Activated CD4-positive, alpha-beta T cell treated with anti-CD3 and anti-CD28 coated beads, Interleukin-2, amount 50 U/mL, for 16 hours (primary cell): ENCODE data around the gene EMX1.

Experiments used
- DNase-seq: peaks from one replicate; pipeline ENCODE4 v3.0.0-alpha.2; 2020

The EMX1 gene

GRCh38 chr2:72917138-72917876 lies at the start of gene EMX1:
Gene EMX1 (plus strand): TSS chr2:72917519. CDS start chr2:72917853, 334 bp downstream.
- peak; percentile 37 for DNase-seq

- DNase-seq: no peak
These were observed 46.3 kb upstream of the EMX1 start for GRCh38 chr2:72871060-72871459.

GRCh38 chr2:72871880-72872279 lies 45.4 kb upstream of the EMX1 start:
- DNase-seq: no peak

- no peak for DNase-seq
These were observed 33.9 kb upstream of the EMX1 start for GRCh38 chr2:72883356-72883962.

- DNase-seq: no peak
These were observed 30.8 kb upstream of the EMX1 start for GRCh38 chr2:72886505-72887031.

GRCh38 chr2:72887032-72887739 lies 30.1 kb upstream of the EMX1 start, which contains the start of gene SPR:
Gene SPR (plus strand): TSS chr2:72887408. CDS start chr2:72887433, 25 bp downstream.
- peak; percentile 66 for DNase-seq

- DNase-seq: peak; percentile 66
These were observed 29.4 kb upstream of the EMX1 start for GRCh38 chr2:72887740-72888437.

- no peak for DNase-seq
These were observed 28.7 kb upstream of the EMX1 start for GRCh38 chr2:72888438-72889202.

- no peak for DNase-seq
These were observed 27.3 kb upstream of the EMX1 start for GRCh38 chr2:72889991-72890390.

- DNase-seq: no peak
These were observed 26.1 kb upstream of the EMX1 start for GRCh38 chr2:72891091-72891818.

GRCh38 chr2:72892506-72893173 lies 24.7 kb upstream of the EMX1 start:
- DNase-seq: peak; percentile 70

- DNase-seq: peak; percentile 36
These were observed 23.6 kb upstream of the EMX1 start for GRCh38 chr2:72893594-72894319.

GRCh38 chr2:72894514-72894913 lies 22.8 kb upstream of the EMX1 start:
- no peak for DNase-seq

- DNase-seq: no peak
These were observed 22.2 kb upstream of the EMX1 start for GRCh38 chr2:72895154-72895553.

- no peak for DNase-seq
These were observed 21.5 kb upstream of the EMX1 start for GRCh38 chr2:72895759-72896281.

- DNase-seq: no peak
These were observed 20.9 kb upstream of the EMX1 start for GRCh38 chr2:72896446-72896845.

- no peak for DNase-seq
These were observed 19.3 kb upstream of the EMX1 start for GRCh38 chr2:72897785-72898584.

- DNase-seq: no peak
These were observed 18.8 kb upstream of the EMX1 start for GRCh38 chr2:72898585-72898906.

GRCh38 chr2:72900191-72900825 lies 17.0 kb upstream of the EMX1 start:
- DNase-seq: no peak
